Left renal pelvis (tissue), 4 donors: ENCODE data around the gene ST7. TPM values are rescaled to one million over a fixed set of nuclear protein-coding genes. Genes with fewer than 3 reads are reported as not detected.
"Not testable (repeated sequence)": the region's sequence is repeated elsewhere in the genome, so short reads cannot be mapped to it uniquely, and the experiment has no call there.

Source experiments
- DNase-seq, 4 donors: peaks; one replicate each; pipeline ENCODE4 v3.0.0-alpha.2; 2013; ENCODE audit warnings: low read depth in 4 of 4, low spot score in 3 of 4
- polyA plus RNA-seq, 4 donors: library from polyadenylated mRNA; unstranded; fragments of 120-200 nt; gene quantifications; one replicate each; pipeline ENCODE4 v1.2.1, GENCODE V29; 2013; ENCODE audit not compliant: insufficient read length in 4 of 4

ST7 gene
- polyA plus RNA-seq, 4 donors = 18.4 to 28.5 (median 27.0) TPM

- DNase-seq = not testable (repeated sequence)
Observed at GRCh38 chr7:116971153-116971552, 17.9 kb downstream of the ST7 start.

GRCh38 chr7:116971869-116972268, 18.6 kb downstream of the ST7 start:
- no peak for DNase-seq

GRCh38 chr7:116975024-116975423, 21.7 kb downstream of the ST7 start:
- DNase-seq = not testable (repeated sequence)

- no peak for DNase-seq
Observed at GRCh38 chr7:116977172-116977571, 23.9 kb downstream of the ST7 start.

- no peak for DNase-seq
Observed at GRCh38 chr7:116978006-116978405, 24.7 kb downstream of the ST7 start.

GRCh38 chr7:116979430-116979829, 26.1 kb downstream of the ST7 start:
- no peak for DNase-seq

- DNase-seq = no peak
Observed at GRCh38 chr7:116980354-116980753, 27.1 kb downstream of the ST7 start.

GRCh38 chr7:116981939-116982338, 28.6 kb downstream of the ST7 start:
- no peak for DNase-seq

- no peak for DNase-seq
Observed at GRCh38 chr7:116984511-116984910, 31.2 kb downstream of the ST7 start.

- DNase-seq = no peak
Observed at GRCh38 chr7:116984917-116985316, 31.6 kb downstream of the ST7 start.

- no peak for DNase-seq
Observed at GRCh38 chr7:116985575-116985974, 32.3 kb downstream of the ST7 start.

- no peak for DNase-seq
Observed at GRCh38 chr7:116986611-116987565, 33.6 kb downstream of the ST7 start.

GRCh38 chr7:116988363-116988989, 35.2 kb downstream of the ST7 start:
- no peak for DNase-seq

GRCh38 chr7:116990056-116990455, 36.8 kb downstream of the ST7 start:
- no peak for DNase-seq

GRCh38 chr7:116991233-116991632, 37.9 kb downstream of the ST7 start:
- no peak for DNase-seq

- DNase-seq = no peak
Observed at GRCh38 chr7:116994611-116995010, 41.3 kb downstream of the ST7 start.

- DNase-seq = no peak
Observed at GRCh38 chr7:116997972-116998371, 44.7 kb downstream of the ST7 start.

- DNase-seq = no peak
Observed at GRCh38 chr7:116998567-116999175, 45.4 kb downstream of the ST7 start.

- DNase-seq = no peak
Observed at GRCh38 chr7:116999311-116999710, 46.0 kb downstream of the ST7 start.

GRCh38 chr7:117001283-117001682, 48.0 kb downstream of the ST7 start:
- DNase-seq = no peak

- DNase-seq = no peak
Observed at GRCh38 chr7:117004899-117005298, 51.6 kb downstream of the ST7 start.

GRCh38 chr7:117005449-117005848, 52.1 kb downstream of the ST7 start:
- no peak for DNase-seq
